ENCODE measurements around the gene ANKS1B.
"Not testable (repeated sequence)": the region's sequence is repeated elsewhere in the genome, so short reads cannot be mapped to it uniquely, and the experiment has no call there.

ANKS1B gene

DNA sequence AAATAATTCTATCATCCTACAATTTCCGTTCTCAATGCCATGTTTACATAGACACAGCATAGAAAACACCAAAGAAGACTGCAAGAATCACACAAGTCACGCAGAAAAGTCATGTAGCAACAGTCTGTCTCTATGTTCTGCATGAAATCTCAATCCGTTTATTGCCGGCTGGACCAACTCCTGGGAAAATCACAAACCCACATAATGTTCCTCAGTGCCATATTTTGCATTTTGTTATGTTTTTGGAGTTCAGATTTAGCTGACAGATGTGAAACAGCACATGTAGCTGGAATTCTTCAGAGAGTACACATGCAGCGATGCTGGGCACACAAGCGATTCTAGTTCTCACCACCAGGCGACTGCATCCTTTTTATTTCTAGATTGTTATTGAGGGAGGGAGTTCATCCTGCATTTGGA, 1146.5 kb downstream of the ANKS1B start:
- no peak for DNase-seq

DNA sequence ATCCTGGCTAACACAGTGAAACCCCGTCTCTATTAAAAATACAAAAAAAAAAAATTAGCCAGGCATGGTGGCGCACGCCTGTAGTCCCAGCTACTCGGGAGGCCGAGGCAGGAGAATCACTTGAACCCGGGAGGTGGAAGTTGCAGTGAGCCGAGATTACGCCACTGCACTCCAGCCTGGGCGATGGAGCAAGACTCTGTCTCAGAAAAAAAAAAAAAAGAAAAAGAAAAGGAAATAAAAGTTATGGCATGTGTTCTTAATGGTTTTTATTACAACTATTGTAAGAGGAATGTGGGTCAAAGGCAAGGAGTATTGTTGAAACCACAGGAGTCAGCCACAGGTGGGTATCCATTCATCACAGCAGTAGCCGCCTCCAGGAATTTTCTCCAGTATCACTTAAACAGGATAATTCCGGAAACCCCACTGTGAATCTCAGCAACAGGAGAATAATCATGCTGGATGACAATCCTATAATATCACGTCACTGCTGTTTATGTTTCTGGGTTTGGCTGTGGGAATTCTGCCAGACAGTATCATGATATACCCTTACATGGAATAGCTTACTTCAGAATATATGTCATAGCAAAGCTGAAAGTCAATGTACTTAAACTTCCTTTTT, 1147.5 kb downstream of the ANKS1B start:
- DNase-seq, result not testable (repeated sequence)

- DNase-seq, result no peak
Measured at GRCh38 chr12:98830657-98831056, 1154.1 kb downstream of the ANKS1B start.

- no peak for DNase-seq
Measured at GRCh38 chr12:98828802-98829600, 1155.7 kb downstream of the ANKS1B start.

- DNase-seq, result no peak
Measured at GRCh38 chr12:98823012-98823411, 1161.7 kb downstream of the ANKS1B start.

DNA sequence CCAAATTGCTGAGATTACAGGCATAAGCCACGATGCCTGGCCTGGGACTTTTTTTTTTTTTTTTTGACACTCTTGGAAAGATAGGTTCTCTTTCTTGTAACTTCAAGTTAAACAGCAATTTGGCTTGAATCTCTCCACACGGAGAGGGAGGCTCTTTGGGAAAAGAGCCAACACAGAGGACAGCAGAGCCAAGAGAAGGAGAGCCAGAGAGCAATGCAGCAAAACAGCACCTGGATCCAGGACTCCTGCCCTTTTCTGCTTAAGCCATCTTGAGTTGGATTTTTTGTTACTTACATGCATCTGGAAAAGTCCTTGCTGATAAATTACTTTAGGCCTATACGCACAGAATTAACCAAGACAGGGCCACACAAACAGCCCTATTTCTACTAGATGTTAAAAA, 1162.9 kb downstream of the ANKS1B start:
- no peak for DNase-seq

DNA sequence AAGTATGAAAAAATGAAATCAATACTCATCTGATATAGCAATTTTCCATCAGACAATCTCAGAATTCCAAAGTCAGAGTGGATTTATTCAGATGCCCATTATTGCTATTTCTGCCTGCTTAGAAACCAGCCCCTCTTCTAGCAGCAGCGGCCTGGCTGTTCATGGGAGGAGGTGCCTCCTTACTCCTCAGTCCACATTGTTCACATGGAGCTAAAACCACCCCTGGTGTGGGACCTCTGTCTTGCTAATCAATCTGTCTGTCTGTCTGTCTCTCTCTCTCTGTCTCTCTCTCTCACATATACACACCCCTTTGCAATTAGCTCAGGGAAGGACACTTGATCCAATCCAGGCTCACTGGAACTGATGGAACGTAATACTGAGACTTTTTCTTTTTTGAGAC, 1163.5 kb downstream of the ANKS1B start:
- no peak for DNase-seq

- no peak for DNase-seq
Measured at GRCh38 chr12:98819821-98820404, 1164.8 kb downstream of the ANKS1B start.

GRCh38 chr12:98819071-98819470, 1165.7 kb downstream of the ANKS1B start:
- no peak for DNase-seq

- DNase-seq, result no peak
Measured at GRCh38 chr12:98818239-98818638, 1166.5 kb downstream of the ANKS1B start.

- DNase-seq, result no peak
Measured at GRCh38 chr12:98817742-98818141, 1167.0 kb downstream of the ANKS1B start.

DNA sequence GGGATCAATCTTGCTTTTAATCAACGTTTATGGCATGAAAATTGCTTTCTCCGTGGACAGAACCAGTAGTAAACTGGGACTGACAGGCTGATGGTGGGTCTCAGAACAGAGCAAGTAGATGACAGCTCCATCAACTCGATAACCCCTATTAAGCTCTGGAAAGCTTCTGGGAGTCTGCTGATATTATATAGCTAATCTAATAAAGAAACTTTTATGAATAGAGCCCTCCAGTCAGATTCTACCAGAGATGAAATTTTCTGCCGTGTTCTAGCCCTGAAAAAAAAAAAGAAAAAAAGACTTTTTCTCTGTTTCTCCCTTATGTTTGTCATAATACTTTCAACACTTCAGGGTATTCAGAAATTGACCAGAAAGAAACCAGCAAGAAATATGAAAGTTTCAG, 1168.0 kb downstream of the ANKS1B start:
- DNase-seq, result no peak

GRCh38 chr12:98814254-98814653, 1170.5 kb downstream of the ANKS1B start:
- no peak for DNase-seq

- no peak for DNase-seq
Measured at GRCh38 chr12:98812225-98812624, 1172.5 kb downstream of the ANKS1B start.

DNA sequence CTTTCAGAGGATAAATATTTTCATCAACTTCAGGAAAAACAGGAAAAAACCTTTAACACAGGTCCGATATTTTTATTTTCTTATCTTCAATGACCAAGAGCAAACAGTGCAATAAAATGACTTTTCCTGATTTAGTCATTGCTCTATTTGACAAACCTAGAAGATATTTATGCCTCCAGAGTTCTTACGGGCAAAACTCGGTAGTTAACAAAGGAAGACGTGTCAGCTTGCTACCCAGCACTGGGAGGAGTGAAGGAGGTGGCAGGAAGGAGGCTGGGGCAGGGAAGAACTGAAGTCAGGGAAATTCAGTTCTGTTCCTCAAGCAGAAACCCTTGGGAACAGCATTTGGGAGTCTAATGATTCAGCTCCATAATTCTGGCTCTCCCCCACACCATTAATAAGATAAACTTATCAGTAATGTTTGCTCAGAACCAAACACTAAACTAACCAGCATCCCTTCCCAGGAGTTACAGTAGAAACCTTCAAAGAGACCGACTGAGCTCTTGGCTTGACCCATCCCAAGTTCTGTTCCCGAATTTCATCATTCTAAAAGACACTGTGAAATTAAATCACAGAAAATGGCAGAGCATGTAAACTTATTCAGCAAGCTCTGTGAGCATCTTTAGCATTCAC, 1176.4 kb downstream of the ANKS1B start:
- no peak for DNase-seq

DNA sequence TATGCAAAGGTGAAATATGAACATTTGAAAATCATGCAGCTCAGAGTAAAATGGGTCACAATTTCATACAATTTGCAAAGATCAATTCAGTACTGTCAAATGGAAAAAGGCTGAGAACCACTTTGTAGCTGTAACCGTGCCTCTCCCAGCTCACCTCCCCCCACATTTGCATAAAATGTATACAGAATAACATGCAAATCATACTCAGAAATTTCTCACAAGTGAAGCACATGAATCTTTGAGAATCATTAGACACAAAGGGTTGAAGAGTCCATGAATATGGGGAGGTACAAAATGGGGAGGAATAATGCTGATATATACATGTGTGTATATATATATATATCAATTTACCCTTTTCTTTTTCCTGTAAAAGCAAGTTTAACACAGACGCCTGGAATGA, 1177.5 kb downstream of the ANKS1B start:
- DNase-seq, result no peak

DNA sequence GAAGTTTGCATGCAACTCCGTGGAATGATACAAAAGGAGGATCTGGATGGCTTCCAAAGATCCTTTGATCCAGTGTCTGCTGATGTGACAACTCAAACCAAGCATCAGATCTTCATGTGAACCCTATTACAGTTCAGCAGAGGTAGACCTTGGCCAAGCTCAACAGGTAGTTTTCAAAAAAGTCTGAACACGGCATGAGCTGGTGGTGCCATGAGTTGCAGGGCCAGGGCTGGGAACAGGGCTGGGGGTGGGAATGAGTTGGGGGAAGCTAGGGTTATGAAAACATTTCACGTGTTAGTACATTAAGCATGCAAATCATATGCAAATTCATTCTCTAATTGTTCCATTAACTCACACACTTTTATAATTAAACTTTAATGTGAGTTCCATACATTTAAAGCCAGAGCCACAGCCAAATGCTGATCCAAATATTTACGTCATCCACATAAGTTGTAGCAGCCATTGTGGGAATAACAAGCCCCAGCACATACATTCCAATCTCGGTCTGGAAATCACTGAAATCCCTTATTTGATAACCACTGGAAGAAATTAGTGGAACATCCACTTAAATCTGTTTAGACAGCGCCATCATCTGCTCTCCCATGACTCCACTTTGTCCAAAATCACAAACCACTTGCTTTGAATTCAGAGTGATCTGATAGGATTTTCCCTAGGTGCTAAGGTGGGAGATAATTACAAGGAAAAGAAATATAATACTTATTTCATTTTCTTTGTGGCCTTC, 1181.1 kb downstream of the ANKS1B start:
- no peak for DNase-seq

DNA sequence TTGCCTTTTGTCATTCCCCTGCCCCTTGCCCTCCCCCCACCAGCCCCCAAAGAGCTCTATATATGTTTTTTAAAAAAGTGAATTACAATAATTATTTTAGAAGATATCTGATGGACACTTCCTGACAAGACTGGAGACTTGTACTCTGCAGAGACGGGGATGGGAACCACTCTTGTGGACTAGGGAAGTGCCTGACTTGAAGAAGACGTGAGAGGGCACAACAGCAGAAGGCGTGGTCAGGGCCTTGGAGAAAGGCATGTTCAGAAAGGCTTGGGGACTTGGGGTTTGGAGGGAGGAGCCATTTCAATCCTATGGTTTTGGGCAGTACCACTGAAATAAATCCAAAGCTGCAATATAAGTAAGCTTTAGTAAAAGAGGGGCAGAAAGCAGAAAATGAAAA, 1184.9 kb downstream of the ANKS1B start:
- no peak for DNase-seq

GRCh38 chr12:98799146-98799810, 1185.5 kb downstream of the ANKS1B start:
- DNase-seq, result no peak

- no peak for DNase-seq
Measured at GRCh38 chr12:98797200-98797599, 1187.5 kb downstream of the ANKS1B start.

GRCh38 chr12:98796745-98797144, 1188.0 kb downstream of the ANKS1B start:
- no peak for DNase-seq

DNA sequence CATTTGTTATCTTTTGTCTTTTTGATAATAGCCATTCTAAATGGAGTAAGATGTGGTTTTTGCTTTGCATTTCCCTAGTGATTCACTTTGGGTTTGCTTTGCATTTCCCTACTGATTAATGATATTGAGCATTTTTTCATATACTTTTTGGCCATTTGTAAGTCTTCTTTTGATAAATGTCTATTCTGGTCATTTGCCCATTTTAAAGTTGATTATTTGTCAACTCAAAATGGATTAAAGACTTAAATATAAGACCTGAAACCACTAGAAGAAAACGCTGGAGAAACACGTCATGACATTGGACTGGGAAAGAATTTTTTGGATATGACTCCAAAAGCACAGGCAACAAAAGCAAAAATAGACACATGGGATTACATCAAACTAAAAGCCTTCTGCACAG, 1191.6 kb downstream of the ANKS1B start:
- DNase-seq, result no peak
